ENCODE measurements around the gene MAN2B2. TPM values are rescaled to one million over a fixed set of nuclear protein-coding genes. Genes with fewer than 3 reads are reported as not detected.

The MAN2B2 gene
- total RNA-seq, 1 donor from 2014 or later = 24.2 TPM

GRCh38 chr4:6596948-6597347, 22.0 kb downstream of the MAN2B2 start:
- CTCF ChIA-PET = no interaction called here
- H3K9me3 Mint-ChIP-seq = no peaks in the 10 kb centered on the region
- intact Hi-C loops (cut with micrococcal nuclease) = no loop called here
- DNase-seq = no peak
- ATAC-seq (ENCODE audit: low read depth) = no peak
- peaks cover 74% of the 10 kb centered on the region for H3K36me3 Mint-ChIP-seq (ENCODE audit: low read depth)
- H3K27me3 Mint-ChIP-seq = no peaks in the 10 kb centered on the region
- no peak overlapping the region for H3K27ac Mint-ChIP-seq
- TF ChIP-seq, protein P1, sequence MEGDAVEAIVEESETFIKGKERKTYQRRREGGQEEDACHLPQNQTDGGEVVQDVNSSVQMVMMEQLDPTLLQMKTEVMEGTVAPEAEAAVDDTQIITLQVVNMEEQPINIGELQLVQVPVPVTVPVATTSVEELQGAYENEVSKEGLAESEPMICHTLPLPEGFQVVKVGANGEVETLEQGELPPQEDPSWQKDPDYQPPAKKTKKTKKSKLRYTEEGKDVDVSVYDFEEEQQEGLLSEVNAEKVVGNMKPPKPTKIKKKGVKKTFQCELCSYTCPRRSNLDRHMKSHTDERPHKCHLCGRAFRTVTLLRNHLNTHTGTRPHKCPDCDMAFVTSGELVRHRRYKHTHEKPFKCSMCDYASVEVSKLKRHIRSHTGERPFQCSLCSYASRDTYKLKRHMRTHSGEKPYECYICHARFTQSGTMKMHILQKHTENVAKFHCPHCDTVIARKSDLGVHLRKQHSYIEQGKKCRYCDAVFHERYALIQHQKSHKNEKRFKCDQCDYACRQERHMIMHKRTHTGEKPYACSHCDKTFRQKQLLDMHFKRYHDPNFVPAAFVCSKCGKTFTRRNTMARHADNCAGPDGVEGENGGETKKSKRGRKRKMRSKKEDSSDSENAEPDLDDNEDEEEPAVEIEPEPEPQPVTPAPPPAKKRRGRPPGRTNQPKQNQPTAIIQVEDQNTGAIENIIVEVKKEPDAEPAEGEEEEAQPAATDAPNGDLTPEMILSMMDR (IDR thresholded peaks at IDR 0.05) = no peak
- H3K4me1 Mint-ChIP-seq = peaks cover 3% of the 10 kb centered on the region
- POLR2A ChIA-PET = no interaction called here
- H3K4me3 Mint-ChIP-seq = no peak overlapping the region

DNA sequence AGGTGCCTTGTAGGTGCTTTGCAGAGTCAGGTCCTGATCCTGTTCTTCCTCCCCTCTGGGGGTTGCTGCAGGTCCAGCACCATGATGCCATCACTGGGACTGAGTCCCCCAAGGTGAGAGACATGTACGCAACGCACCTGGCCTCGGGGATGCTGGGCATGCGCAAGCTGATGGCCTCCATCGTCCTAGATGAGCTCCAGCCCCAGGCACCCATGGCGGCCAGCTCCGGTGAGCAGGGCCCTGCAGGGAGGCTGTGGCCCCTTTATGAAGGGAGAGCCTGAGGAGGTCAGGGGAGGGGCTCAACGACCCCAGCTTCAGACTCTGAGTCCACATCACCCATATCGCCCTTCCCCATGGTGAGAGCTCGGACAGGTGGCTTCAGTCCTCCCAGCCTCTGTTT, 23.1 kb downstream of the MAN2B2 start:
- no peak for DNase-seq
- ATAC-seq (ENCODE audit: low read depth) = no peak
- no peaks in the 10 kb centered on the region for H3K9me3 Mint-ChIP-seq
- no peak overlapping the region for H3K27ac Mint-ChIP-seq
- H3K36me3 Mint-ChIP-seq (ENCODE audit: low read depth) = peaks cover 76% of the 10 kb centered on the region
- peaks cover 3% of the 10 kb centered on the region for H3K4me1 Mint-ChIP-seq
- no peak overlapping the region for H3K4me3 Mint-ChIP-seq
- intact Hi-C loops (cut with micrococcal nuclease) = no loop called here
- ChIA-PET POLR2A (no interaction called here), CTCF (no interaction called here)
- TF ChIP-seq, protein P1 (IDR thresholded peaks at IDR 0.05) = no peak
- H3K27me3 Mint-ChIP-seq = no peaks in the 10 kb centered on the region

DNA sequence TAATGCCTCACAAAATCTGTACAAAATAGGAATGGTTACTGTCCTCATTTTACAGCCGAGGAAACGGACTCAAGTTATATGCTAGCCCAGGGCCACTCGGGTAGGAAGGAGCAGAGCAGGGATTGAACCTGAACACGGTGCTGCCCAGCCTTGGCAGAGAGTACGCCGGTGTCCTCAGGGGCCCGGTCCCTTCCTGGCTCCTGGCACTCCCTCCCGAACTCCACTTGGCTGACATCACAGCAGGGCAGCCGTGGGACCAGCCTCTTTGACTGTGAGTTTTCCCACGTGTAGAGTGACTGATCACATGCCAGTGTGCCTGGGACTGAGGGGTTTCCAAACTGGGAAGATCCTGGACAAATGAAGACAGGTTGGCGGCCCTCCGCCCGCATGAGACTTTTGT, 23.7 kb downstream of the MAN2B2 start:
- Mint-ChIP-seq H3K9me3 (peaks cover under 1% of the 10 kb centered on the region), H3K4me1 (peaks cover 3% of the 10 kb centered on the region), H3K27ac (no peak overlapping the region), H3K36me3 (ENCODE audit: low read depth) (peaks cover 74% of the 10 kb centered on the region), H3K4me3 (no peak overlapping the region), H3K27me3 (no peaks in the 10 kb centered on the region)
- intact Hi-C loops (cut with micrococcal nuclease) = no loop called here
- no peak for ATAC-seq (ENCODE audit: low read depth)
- CTCF ChIA-PET = no interaction called here
- POLR2A ChIA-PET = no interaction called here
- TF ChIP-seq, protein P1 (IDR thresholded peaks at IDR 0.05) = no peak
- DNase-seq = no peak

DNA sequence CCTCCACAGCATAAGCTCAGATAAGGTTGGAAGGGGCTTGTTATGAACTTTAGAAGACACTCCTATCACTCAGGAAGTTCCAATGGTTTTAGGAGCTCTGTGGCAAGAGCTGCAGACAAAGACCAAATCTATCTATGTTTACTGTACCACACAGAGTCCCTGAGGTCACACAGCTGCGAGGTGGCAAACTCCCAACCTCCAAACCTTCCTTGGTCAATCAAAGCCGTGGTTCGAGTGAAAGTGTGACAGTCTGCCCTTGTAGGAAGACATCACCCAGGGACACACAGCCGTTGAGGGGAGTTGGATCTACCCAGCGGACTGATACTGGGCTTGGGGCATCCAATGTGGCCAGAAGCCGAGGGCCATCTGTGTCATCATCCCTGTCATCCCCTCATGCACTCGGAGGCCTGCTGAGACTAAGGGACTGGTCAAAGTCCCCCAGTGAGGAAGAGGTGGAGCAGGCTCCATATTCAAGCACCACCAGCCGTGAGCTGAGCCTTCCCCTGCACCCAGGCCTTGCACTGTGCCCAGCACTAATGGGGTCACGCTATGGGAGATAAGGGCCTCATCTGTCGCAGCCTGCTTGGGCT, 26.8 kb downstream of the MAN2B2 start:
- ChIA-PET CTCF (no interaction called here), POLR2A (no interaction called here)
- TF ChIP-seq, protein P1 (IDR thresholded peaks at IDR 0.05) = no peak
- intact Hi-C loops (cut with micrococcal nuclease) = no loop called here
- Mint-ChIP-seq H3K9me3 (peaks cover 9% of the 10 kb centered on the region), H3K36me3 (ENCODE audit: low read depth) (peaks cover 89% of the 10 kb centered on the region), H3K27ac (no peak overlapping the region), H3K4me3 (no peak overlapping the region), H3K4me1 (no peaks in the 10 kb centered on the region), H3K27me3 (no peaks in the 10 kb centered on the region)
- no peak for DNase-seq
- ATAC-seq (ENCODE audit: low read depth) = no peak

- no peaks in the 10 kb centered on the region for H3K4me1 Mint-ChIP-seq
- POLR2A ChIA-PET = no interaction called here
- H3K27me3 Mint-ChIP-seq = no peaks in the 10 kb centered on the region
- peaks cover 90% of the 10 kb centered on the region for H3K36me3 Mint-ChIP-seq (ENCODE audit: low read depth)
- intact Hi-C loops (cut with micrococcal nuclease) = no loop called here
- TF ChIP-seq, protein P1 (IDR thresholded peaks at IDR 0.05) = no peak
- CTCF ChIA-PET = no interaction called here
- peaks cover 9% of the 10 kb centered on the region for H3K9me3 Mint-ChIP-seq
- DNase-seq (no peak), ATAC-seq (ENCODE audit: low read depth) (no peak)
- no peak overlapping the region for H3K27ac Mint-ChIP-seq
- H3K4me3 Mint-ChIP-seq = no peak overlapping the region
Measured at GRCh38 chr4:6602289-6602688, 27.3 kb downstream of the MAN2B2 start.
